Effector CD4-positive, alpha-beta T cell (primary cell): Measurements from ENCODE around the gene SOX9. TPM values are rescaled to one million over a fixed set of nuclear protein-coding genes. Genes with fewer than 3 reads are reported as not detected.

Experiments used
- DNase-seq: peaks from one replicate; pipeline ENCODE4 v3.0.0-alpha.2; 2020
- total RNA-seq: gene quantifications from one replicate; lab custom pipeline; 2026; lab: John Stamatoyannopoulos, UW

SOX9 gene
- not detected for total RNA-seq

DNA sequence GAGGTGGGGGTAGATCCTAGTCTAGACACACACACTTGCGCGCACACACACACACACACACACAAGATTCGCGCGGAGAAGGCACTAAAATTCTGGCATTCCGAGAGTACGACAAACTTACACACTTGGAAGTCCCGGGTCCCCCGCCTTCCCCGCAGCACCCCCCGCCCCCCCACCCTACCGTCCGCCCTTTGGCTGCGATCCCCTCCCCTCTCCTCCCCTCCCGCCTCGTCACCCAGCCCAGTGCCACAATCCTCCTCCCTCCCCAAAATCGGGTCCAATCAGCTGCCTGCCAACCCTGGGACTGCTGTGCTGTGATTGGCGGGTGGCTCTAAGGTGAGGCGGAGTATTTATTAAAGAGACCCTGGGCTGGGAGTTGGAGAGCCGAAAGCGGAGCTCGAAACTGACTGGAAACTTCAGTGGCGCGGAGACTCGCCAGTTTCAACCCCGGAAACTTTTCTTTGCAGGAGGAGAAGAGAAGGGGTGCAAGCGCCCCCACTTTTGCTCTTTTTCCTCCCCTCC, at the start of gene SOX9:
Gene SOX9, plus strand, starts transcription at position 379 of the 522 bp plus-strand sequence. CDS start 372 bp downstream, outside the sequence.
- DNase-seq, result no peak

- no peak for DNase-seq
Measured at GRCh38 chr17:72071330-72071729, 49.5 kb upstream of the SOX9 start.

DNA sequence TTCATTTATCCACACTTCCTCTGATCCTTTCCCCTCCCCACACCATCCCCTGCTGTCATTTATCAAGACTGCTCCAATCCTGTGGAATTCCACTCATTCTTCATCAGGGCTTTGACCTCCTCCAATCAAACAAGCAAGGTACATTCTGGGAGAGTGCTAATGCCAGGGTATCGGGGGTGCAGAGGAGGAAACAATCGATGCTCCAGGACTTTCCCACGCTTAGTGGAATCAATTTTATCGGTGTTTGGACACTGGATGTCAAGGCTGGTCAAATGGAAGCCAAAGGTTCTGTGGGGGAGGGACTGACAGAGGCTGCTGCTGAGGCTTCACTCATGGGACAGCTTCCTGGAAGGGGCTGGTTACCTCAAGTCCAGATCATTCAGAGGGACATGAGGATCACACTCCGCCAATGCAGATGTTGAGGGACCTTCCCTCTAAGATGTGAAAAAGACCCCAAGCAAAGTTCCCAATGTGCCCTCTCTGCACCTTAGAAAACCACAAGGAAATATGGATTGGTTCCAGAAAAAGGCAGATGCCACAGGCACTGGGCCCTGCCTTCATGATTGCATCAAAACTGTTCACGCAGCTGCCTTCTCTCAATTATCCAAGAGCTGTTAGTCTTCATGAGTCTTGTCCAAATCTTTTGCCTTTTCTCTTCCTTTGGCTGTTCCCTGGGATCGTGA, 44.7 kb upstream of the SOX9 start:
- DNase-seq, result no peak

GRCh38 chr17:72076678-72077030, 44.2 kb upstream of the SOX9 start:
- no peak for DNase-seq

- no peak for DNase-seq
Measured at GRCh38 chr17:72077326-72077960, 43.4 kb upstream of the SOX9 start.

DNA sequence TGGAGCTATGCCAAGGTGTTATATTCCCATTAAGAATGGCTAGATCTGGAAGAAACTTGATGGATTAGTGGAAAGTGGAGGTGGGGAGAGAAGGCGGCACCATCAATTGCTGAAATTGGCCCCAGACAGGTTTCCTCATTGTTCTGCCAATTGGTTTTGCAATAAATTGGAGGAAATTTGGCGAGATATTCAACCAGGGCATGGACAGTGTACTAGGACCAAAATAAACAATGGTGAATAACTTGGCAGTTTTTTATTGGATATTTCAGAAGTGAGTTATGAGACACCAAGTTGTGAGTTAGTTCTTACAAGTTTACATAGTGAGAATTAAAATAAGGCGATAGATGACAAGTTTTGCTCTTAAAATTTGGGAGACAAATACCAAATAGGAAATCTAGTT, 41.1 kb upstream of the SOX9 start:
- no peak for DNase-seq

DNA sequence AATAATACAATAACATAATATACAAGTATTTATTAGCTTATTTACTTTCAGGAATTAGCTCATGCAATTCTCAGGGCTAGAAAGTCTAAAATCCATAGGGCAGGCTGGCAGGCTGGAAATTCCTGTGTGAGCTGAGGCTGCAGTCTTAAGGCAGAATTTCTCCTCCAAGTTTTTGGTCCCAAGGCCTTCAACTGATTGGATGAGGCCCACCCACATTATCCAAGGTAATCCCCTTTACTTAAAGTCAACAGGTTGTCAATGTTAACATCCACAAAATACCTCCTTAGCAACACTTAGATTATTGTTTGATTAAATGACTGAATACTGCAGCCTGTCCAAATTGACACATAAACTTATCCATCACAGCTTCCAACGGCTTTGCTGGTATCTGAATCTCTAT, 32.9 kb upstream of the SOX9 start:
- DNase-seq, result no peak

DNA sequence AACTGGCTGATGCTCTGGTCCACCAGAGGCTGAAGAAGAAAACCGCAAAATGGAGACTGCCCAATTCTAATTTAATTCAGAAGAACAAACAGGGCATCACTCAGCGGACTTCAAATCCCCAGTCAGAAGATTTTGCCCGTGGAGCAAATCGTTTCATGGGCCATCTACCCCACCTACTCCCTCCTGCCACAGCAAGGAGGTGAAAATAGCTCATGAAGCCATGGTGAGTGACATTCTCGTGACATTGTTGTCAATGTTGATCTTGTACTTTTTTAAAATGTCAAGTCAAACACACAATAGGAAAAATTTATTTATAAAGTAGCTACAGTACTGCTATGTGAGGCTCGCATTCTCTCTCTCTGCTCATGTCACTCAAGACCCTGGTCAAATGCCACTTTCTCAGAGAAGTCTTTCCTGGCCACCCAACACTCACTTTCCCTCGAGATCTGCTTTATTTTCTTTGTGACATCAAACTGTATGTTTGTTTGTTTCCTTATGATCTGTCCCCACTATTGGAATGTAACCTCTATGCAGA, 31.3 kb upstream of the SOX9 start:
- no peak for DNase-seq

DNA sequence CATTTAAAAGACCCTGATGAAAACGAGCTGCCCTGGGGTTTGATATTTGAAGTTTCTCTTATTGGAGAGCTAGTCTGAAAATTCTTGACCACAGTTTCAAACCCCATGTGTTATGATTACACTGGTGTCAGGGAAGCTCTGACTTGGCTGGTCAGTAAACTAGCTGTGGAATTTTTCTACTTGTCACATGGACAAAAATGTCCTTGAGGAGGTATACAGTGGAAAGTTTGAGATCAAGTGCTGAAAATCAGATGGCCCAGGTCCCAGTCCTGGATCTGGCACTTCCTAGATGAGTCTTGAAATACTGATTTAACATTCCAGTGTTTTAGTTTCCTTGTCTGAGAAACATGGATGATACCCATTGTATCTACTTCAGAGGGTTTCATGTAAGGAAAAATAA, 30.7 kb upstream of the SOX9 start:
- DNase-seq, result no peak

- DNase-seq, result no peak
Measured at GRCh38 chr17:72092710-72093322, 28.0 kb upstream of the SOX9 start.

DNA sequence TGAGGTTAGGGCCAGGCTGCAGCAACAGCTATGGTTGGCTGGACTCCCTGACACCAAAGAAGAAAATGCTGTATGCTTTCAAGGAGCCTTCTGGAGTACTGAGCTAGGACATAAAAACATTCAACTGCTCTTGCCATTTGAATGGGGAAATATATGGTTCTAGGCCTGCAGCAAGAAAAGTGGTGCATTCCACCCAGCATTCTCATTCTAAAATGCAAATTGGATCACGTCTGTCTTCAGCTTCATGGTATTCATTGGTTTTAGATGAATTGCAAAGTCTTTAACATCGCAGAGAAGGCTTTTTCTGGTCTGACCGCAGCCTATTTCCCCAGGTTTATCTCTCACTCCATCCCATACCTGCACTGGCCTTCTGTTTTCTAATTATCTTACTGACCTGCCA, 27.1 kb upstream of the SOX9 start:
- no peak for DNase-seq

- no peak for DNase-seq
Measured at GRCh38 chr17:72095316-72095715, 25.5 kb upstream of the SOX9 start.

DNA sequence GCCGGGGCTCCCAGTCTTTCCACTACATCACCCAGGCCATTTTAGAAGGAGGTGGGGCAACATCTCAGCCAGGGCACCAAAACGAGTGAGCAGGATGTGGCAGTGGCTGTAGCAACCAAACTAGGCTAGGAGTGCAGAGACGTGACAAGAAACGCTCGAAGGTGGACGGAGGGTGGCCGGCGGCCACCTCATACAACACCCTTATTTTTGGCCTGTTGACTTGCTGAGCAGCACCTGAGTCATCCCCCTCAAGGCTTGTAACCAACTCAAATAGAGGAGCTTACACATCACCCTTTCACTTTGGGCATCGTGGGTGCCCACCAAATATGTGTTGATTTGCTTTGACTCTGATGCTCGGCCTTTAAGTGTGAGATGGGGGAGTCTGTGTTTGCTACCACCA, 23.7 kb upstream of the SOX9 start:
- no peak for DNase-seq

DNA sequence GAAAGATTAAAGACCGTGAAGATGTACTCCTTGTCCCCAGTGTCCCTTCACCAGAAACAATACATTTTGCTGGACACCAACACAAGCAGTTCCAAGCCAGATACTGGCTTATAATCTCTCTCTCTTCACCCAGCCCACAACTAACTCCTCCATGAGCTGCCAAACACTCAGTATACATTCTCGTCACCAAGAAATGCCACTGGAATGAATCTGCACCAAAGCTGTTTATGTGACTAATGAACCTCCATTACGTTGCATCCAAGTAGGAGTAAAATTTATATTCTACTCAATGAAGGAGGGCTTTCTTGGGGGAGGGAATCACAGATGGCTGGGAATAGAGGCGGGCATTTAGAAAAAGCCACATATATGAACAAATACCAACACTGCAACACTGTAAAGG, 20.9 kb upstream of the SOX9 start:
- DNase-seq, result no peak

GRCh38 chr17:72100470-72100869, 20.4 kb upstream of the SOX9 start:
- no peak for DNase-seq

- DNase-seq, result no peak
Measured at GRCh38 chr17:72101526-72101925, 19.3 kb upstream of the SOX9 start.

GRCh38 chr17:72102366-72102765, 18.5 kb upstream of the SOX9 start:
- no peak for DNase-seq

DNA sequence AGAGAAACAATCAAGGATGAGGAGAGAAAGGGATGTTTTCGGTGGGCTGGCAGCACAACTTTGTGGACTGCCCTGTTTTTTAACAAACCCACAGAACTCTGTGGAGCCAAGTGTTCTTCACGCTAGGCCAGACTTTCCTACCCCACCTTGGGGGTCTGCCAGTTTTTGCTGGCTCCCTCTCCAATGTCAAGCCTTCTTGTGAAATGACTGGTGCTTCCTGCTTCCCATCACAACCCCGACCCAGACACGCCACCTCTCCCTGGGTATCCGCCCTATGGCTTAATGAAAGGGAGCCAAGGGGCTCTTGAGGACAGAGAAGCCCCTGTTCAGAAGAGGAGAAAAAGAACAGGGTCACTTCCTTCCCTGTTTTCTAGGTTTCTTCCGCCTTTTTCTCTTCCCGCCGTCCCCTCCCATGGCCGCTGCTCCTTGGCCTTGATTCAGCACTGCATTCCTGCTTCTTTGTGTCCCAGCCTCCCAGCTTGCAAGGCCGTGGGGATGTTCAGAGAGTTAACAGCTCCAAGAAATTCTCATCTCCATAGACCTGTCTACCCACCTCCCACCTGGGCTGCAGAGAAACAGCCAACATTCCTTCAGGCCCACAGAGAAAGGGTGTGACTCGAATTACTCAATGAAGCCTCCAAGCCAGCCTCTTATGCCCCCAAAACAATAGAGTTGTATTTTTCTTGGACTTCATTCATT, 16.5 kb upstream of the SOX9 start:
- DNase-seq, result no peak

DNA sequence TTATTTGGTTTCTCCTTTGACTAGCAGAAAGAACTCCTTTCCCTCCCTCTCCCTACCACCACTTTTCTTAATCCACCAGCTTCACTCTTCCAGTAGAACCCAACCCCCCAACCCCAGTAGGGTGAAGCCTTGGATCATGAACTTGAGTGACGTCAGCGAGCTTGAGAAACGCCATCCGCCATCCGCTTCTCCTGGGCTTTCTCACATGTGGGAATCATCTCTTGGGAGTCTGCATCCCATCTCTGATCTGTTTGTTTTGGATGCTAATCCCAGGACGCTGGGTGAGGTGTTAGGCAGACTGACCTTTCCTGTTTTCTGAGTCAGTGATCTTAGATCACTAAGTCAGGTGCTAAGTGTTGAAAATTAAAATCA, 16.0 kb upstream of the SOX9 start:
- no peak for DNase-seq

GRCh38 chr17:72107100-72107499, 13.7 kb upstream of the SOX9 start:
- no peak for DNase-seq

DNA sequence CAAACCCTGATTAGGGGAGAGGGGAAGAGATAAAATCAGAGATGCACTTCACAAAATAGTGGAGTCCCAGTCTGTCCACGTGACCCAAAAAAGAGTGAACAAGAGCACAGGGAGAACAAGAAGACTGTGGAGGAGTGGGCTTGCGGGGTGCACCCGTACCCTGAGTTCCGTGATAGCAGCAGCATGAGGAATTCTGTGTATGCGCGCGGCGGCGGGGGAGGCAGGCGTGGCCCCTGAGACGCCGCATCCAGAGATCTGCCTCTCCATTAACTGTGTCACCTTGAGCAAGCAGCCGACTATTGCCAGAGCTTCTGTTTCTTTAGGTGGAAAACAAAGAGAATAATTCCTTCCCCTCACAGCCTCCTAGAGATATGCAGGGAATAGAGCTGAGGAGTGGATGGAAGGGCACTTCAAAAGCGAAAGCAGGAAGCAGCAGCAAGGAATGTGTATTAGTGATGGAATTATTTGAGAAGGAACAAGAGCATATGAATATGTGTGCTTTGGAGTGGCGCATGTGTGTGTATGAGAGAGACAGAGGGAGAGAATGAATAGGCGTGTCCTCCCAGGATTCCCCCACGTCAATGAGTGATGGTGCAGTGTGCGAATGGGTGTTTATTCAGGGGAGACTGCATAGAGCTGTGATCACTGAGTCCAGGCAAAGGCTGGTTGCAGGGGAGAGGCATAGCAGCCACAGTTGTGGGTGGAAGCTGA, 10.4 kb upstream of the SOX9 start:
- DNase-seq, result no peak

DNA sequence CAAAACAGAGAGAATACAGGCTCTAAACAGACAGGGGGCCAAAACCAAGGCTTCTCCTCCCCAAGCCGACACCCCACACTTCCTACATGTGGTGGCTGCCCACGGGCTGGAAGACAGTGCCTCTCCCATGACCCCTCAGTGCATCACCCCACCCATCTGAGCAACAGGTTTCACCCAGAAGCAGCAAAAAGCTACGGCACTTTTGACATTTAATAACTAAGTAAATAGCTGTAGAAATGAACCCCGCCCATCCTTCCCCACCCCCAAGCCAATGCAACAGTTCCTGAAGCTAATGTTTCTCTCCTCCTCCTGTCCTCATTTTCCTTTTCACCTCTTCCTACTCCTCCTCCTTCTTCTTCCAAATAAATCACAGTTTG, 9.9 kb upstream of the SOX9 start:
- no peak for DNase-seq
